Hindlimb muscle (tissue), 1 donor: ENCODE measurements around the gene ZNF768. TPM values are rescaled to one million over a fixed set of nuclear protein-coding genes. Genes with fewer than 3 reads are reported as not detected.
"Not testable (repeated sequence)": the region's sequence is repeated elsewhere in the genome, so short reads cannot be mapped to it uniquely, and the experiment has no call there.

ENCODE experiments used
- DNase-seq: peaks from one replicate; pipeline ENCODE4 v3.0.0-alpha.2; 2013
- polyA plus RNA-seq: library from polyadenylated mRNA; unstranded; fragments of 120-200 nt; gene quantifications from one replicate; pipeline ENCODE4 v1.2.1, GENCODE V29; 2013; ENCODE audit not compliant: insufficient read length

ZNF768 gene
- polyA plus RNA-seq, 1 donor: 31.0 TPM

DNA sequence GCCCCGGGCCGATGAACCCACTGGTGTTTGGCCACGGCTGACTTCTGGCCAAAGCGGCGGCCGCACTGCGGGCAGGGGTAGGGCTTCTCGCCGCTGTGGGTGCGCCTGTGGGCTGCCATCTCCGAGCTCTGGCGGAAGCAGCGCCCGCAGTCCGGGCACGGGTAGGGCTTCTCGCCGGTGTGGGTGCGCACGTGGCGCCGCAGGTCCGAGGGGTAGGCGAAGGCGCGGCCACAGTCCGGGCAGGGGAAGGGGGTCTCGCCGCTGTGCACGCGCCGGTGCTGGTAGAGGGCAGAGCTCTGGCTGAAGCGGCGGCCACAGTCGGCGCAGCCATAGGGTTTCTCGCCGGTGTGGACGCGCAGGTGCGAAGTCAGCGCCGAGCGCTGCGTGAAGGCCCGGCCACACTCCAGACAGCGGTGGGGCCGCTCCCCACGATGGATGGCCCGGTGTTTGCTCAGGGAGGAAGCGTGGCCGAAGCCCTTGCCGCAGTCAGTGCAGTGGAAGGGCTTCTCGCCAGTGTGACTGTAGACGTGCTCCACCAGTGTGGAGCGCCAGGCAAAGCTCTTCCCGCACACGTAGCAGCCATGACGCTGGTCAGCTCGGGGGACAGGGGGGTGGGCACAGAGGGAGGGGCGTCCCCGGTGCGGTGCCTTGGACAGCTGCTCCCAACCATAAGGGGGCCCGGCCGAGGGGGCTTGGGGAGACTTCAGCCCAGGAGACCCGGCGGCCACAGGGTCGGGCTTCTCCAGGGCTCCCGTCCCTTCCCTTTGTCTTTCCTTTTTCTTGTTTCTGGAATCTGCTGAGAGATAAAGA is 29.2 kb upstream of the ZNF768 start:
- no peak for DNase-seq

DNA sequence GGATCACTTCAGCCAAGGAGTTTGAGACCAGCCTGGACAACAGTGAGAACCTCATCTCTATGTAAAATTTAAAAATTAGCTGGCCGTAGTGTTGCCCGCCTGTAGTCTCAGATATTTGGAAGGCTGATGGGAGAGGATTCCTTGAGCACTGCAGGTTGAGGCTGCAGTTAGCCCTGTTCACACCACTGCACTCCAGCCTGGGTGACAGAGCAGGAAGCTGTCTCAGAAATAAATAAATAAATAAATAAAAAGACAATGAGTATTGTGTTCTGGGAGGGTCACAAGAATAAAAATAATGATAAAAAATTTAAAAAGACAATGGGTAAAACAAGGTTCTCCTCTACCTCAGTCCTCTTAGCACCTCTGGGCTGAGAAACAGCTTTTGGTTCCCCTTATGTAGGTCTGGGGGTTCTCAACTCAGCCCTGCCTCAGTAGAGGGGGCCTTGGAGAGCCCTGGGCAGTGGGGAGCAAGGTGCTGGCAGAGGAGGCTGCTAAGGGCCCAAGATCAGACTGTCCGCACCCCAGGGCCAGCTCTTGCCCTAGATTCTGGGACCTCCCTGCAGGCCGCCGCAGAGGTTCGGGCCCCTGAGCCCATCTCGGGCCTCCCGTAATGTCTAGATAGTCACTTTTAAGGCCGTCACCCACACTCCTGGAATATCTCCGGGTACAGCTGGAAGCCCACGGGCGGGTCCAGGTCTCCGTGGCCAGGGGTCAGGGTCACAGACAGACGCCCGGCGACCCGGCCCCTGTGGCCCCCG is 28.4 kb upstream of the ZNF768 start:
- no peak for DNase-seq

DNA sequence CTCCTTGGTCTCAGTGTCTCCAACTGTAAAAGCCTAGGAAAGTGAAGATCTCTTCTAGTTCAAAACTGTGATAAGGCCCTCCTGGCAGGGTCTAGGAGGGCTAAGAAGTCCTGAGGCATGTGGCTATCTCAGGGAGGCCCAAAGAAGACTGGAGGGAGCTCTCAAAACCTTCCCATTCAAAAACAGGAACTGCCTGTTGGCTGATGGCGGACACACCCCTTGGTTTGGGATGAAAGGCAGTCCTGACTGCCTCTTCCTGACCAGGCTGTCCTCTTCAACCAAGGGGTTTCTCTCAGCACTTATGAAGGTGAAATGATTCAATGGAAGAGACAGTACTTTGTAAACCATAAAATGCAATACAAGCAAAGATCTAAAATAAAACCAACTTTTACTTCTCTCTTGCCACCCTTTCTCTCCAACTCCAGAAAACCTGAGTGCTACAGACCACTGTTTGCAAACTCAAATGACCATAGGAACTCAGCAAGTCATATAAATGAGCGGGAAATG is 27.1 kb upstream of the ZNF768 start:
- DNase-seq: no peak

DNA sequence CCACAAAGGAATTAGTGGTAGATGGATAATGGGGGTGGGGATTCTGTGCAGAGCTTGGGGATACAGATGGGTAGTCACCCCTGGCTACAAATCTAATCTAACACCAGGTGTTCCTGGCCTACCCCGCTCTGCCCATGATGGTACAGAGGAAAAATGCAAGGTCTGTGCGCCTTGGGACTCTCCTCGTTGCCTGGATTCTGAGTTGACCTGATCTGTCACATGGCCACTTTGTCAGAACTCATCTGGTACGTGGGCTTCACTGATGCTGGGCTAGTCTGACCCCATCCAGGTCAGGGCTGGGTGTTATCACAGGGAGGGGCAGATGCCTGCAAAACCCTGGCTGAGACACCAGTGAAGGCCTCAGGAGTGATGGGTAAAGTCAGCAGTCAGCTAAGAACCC is 26.6 kb upstream of the ZNF768 start:
- DNase-seq: no peak

DNA sequence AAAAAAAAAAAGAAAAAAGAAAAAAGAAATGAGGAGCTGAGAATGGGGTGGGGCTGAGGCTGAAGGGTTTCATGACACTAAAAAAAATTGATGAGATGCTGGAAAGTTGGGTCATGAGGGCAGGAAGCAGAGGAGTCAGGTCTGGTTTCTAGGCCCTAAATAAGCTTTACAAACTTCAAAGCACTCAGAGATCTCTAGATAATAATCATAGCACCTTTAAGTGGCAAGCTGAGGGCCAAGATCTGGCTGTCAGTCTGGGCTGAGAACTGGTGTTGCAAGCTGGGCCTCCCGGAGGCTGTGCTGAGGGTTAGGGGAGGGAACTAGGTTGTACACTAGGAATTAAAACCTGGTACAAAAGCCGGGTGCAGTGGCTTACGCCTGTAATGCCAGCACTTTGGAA is 25.4 kb upstream of the ZNF768 start:
- DNase-seq: no peak

DNA sequence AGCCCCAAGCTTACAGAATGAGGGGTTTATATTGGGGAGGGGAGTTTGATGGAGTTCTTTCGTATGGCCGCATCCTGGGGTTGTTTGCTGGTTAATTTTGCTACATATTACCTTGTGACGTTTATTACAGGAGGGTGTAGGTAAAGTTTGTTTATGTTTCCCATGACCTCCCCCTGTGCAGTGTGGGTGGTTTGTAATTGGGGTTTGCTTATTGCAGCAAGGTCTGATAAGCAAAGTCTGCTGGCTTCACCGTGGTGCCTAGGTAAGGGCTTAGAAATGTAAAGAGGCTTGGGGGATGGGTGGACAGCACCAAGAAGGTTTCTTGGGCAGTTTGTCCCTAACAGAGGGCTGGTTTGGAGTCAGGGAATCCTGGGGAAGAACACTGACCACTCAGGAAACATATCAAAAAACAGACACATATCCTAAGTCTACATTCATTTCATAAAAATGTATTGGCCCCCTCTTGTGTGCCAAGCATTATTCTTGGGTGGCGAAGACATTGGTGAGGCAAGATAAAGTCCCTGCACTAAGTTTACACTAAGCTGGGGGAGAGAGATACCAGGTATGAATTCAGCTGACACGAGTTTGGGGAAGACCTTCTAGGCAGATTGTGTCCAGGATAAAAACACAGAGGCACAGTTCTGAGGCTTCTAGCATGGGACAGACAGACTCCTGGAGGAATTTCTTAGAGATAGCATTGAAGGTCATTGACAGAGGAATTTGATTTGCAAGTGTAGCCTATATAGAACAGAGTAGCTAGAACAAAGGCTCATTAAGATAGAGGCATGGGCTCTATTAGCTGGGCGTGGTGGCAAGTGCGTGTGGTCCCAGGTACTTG is 22.3 kb upstream of the ZNF768 start:
- DNase-seq: no peak

DNA sequence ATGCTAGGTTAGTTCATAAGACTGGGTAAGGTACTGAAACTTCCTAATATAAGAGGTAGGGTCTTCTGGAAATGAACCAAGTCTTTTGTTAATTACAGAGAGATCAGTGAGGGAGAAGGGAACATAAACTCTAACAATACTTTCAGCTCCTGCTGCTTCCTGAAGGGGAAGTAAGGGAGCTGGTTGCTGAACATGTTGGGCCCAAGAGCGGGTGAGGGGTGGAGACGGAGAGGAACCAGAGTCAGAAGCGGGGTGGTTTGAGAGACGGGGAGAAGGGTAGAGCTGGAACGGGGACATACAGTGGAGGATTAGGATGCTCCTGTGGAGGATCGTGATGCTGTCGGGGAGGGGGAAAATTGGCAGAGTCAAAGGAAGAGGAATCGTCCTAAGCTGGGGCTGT is 19.7 kb upstream of the ZNF768 start:
- no peak for DNase-seq

DNA sequence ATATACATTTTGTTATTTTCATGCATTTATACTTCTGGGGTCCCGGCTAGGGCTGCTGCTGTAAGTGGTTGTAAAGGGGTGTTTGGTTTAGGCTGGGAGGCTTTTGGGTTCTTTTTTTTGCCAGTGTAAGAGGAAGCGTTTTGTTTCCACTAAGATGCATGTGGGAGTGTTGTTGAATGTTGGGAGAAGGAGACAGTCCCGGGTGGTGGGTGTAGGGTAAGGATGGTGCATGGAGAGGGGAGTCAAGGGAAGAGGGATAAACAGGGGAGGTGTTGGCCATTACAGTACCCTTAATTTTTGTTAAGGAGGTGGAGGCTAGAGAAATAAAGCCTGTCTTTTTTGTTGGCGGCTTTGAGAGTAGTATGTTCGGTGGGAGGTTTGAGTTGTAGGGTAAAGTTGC is 16.7 kb upstream of the ZNF768 start:
- DNase-seq: no peak

DNA sequence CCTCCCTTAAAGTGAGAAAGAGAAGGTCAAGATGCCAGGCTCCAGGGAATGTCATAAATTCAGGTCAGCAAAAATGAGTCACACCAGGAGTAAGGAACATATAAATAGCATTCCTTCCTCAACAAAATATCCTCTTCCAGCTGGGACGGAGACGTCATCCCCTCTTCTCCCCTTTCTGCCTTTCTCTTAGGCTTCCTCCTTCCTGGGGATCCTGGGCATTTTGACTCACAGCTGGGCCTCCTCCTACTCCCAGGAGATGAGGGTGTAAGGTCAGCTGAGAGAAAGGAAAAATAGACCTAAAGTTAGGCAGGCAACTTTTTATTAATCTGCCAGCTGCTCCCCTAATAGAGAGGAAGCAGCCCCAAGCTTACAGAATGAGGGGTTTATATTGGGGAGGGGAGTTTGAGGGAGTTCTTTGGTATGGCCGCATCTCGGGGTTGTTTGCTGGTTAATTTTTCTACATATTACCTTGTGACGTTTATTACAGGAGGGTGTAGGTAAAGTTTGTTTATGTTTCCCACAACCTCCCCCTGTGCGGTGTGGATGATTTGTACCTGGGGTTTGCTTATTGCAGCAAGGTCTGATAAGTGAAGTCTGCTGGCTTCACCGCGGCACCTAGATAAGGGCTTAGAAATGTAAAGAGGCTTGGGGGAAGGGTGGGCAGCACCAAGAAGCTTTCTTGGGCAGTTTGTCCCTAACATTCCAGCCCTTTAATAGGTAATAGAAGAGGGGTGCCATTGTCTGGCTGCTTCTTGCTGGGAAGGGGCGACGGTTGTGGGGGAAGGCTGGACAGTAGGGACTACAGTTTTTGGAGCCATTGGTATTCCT is 15.3 kb upstream of the ZNF768 start:
- DNase-seq: no peak

DNA sequence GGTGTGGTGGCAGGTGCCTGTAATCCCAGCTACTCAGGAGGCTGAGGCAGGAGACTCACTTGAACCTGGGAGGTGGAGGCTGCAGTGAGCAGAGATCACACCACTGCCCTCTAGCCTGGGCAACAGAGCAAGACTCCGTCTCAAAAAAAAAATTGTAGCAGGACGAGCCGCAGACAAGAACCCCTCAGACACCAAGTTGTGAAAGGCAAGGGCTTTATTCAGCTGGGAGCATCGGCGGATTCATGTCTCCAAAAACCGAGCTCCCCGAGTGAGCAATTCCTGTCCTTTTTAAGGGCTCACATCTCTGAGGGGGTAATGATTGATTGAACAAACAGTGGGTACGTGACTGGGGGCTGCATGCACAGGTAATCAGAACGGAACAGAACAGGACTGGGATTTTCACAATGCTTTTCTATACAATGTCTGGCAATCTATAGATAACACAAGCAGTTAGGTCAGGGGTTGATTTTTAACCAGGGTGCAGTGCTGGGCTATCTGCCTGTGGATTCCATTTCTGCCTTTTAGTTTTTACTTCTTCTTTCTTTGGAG is 14.6 kb upstream of the ZNF768 start:
- DNase-seq: not testable (repeated sequence)

DNA sequence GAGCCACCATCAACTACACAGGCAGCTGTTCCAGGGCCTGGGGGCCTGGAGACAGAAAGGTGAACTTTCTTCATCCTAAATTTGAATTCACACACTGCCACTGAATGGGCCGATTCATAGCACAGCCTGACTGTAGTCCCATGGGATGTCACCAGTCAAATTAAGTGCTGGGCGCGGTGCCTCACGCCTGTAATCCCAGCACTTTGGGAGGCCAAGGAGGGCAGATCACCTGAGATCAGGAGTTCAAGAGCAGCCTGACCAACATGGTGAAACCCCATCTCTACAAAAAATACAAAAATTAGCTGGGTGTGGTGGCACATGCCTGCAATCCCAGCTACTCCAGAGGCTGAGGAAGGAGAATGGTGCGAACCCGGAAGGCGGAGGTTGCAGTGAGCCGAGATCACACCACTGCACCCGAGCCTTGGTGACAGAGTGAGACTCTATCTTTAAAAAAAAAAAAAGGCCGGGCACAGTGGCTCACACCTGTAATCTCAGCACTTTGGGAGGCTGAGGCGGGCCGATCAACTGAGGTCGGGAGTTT is 13.7 kb upstream of the ZNF768 start:
- not testable (repeated sequence) for DNase-seq

DNA sequence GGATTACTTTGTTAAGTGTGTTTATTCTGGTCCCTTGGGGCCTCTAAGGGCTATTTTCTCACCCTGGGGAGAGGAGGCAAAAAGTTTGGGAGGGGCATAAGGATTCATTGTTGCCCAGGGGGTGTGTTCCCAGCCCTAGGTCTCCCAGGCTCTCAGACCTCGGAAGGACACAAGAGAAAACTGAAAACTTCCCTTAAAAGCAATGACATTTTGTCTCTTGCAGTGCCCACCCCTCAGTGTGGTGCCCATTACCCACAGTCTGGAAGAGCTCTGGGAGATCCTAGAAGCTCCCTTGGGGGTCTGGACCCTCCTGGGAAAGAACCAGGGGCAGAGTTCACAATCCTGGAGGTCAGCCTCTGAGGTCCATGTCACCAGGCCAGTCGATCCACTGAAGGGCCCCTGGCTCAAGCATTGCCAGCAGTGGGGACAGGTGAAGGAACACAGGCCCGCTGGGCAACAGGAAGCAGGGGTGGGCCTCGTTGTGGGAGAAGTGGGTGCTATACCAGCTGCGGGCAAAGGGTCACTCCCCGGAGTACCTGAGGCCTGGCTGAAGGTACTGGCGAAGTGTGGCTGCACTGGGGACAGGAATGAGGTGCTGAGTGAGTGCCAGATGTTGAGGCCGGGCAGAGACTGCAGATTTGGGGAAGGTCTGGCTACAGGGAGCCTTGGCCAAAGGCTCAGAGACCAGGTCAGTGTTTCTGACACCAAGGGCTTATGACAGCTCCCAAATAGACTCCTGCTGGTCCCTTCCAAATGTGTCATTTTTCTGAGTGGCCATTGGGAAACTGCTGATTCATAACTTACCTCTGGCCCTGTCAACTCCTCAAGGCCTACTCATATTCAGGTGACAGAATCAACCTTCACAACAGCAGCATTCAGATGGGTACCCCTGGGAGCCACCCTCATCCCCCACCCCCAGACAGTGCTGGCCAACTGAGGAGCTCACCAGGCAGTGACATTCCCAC is 12.9 kb upstream of the ZNF768 start:
- DNase-seq: no peak

DNA sequence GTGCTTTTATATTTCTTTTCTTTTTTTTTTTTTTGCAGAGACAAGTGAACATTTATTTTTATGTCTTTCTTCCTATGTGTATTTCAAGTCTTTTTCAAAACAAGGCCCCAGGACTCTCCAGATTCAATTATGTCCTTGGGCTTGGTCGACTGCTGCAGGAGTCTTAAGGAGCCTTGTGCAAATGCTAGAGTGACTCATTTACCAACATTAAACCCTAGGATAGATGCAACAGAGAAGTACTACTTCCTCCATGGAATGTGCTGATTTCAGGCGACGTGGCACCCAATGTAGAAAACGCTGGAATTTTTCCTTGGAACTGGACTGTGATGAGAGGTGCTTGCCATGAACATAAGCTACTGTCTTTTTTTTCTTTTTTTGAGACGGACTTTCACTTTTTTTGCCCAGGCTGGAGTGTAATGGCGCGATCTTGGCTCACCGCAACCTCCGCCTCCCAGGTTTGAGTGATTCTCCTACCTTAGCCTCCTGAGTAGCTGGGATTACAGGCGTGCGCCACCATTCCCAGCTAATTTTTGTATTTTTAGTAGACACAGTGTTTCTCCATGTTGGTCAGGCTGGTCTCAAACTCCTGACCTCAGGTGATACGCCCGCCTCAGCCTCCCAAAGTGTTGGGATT is 10.1 kb upstream of the ZNF768 start:
- not testable (repeated sequence) for DNase-seq

DNA sequence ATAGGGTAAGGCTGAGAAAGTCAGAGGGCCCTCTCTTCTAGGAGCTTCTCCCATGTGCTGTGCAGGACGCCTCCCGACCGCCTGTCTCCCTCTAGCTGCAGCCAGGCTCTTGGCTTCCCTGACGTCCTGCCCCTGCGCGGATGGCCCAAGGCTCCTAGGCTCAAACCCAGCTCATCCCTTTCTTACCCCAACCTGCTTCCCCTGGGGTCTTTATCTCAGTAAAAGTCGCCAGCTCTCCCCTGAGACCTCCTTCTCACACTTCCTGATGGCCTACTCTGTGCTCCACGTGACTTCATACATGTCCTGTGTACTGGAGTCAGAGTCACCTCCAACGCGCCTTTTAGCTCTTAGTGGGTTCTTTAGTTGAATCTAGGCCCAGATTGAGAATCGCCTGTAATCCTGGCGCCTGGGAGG is 9.4 kb upstream of the ZNF768 start:
- peak; percentile 76 for DNase-seq

DNA sequence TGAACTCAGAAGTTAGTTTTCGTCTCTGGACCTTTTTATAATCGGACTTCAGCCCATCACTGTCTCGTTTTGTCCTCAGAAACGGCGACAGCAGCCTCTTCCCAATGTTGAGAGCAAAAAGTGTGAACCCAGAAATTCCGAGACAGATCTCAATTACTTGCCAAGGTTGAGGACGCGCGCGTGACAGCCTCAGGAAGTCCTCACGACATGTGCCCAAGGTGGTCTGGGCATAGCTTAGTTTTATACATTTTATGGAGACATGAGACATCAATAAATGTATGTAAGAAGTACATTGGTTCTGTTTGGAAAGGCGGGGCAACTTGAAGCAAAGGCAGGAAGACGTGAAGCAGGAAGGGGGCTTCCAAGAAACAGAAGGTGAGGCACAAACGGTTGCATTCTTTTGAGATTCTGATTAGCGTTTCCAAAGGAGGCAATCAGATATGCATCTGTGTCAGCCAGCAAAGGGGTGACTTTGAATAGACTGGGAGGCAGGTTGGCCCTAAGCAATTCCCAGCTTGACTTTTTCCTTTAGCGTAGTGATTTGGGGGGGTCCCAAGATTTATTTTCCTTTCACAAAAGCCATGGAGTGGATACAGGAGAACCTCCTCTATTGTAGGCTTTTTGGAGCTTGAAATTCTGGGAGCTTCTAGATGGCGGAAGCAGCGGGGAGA is 8.9 kb upstream of the ZNF768 start:
- no peak for DNase-seq

DNA sequence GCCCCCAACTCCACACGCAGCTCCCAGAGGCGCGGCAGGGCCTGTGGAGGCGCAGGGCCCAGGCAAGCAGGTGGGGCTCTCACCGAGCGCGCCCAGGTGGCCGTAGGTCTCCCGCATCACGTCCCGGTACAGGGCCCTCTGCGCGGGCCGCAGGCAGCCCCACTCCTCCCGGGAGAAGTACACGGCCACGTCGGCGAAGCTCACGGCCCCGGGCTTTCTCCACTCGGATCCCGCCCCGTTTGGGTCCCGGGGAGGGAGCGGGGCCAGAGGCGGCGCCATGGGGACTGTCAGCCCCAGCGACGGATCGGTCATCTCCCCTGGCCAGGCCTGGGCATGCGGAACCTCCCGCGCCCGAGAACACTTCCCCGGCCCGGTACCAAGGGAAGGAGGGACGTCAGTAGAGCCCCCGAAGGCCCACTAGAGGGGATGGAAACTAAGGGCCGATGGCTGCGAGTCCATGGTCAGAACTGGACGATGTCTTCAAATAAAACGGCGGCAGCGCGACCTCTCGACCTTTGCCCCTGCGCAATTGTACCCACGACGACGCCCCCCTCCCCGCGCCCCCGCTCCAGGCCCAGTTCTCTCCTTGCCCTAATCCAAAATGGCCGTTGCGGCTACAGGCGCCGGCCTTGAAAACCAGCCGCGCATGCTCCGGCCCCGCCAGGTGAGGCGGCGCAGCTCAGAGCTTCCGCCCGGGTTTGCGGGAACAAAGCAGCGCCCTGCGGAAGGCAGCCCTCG is 8.2 kb upstream of the ZNF768 start, which contains the start of gene ZNF747:
Gene ZNF747 (minus strand): TSS at position 491 of the 738 bp plus-strand sequence. CDS start 179 bp downstream, at position 312.
- DNase-seq: peak; percentile 95

DNA sequence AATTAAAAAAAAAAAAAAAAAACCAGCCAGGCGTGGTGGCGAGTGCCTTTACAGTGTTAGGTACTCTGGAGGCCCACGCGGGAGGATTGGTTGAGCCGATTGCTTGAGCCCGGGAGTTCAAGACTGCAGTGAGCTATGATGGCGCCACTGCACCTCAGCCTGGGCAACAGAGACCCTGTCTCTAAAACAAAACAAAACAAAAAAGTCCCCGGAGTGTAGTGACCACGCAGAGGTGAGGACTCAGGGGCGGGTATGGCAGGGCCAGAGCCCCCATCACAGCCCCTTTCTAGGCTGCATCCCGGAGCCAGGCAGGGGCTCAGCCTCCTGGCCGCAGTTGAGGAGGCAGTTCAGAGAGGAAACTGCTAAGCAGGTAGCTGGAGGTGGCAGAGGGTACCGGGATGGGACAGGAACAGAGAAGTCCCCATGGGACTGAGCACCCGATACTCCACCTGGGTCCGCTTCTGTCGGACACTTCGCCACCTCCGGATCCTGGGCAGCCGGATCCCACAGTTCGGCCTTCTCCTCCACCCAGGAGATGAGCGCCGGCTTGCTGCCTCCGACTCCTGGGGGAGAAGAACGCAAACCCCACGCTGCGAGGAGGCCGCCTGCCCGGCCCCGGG is 7.5 kb upstream of the ZNF768 start:
- no peak for DNase-seq

DNA sequence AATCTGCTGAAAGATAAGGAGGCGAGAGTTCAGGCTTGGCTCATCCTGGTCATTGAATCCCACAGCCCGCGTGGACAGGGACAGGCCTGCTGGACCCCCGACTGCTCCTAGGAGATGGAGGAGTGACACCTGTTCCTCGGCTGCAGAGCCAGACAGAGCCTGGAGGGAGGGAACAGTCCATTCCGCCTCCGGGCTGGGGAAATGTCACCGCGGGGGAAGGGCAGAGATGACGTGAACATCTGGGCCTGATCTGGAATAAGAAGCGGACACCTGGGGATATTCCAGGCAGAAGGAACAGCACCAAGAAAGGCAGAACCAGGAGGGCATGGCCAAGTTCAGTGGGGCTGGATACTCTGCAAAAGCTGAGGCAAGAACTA is 6.8 kb upstream of the ZNF768 start:
- no peak for DNase-seq
